GM12891 (cell line): ENCODE results near the gene NOTCH4.

Experiments used
- POLR2AphosphoS5 ChIP-seq: IDR thresholded peaks from 2 replicates; pipeline ENCODE4 v1.6.1; 2011; ENCODE audit warnings: low read depth, low read length, control low read depth
- POU2F2 ChIP-seq: IDR thresholded peaks from 2 replicates; pipeline ENCODE4 v1.6.1; 2011; ENCODE audit warnings: low read depth, mild to moderate bottlenecking, control low read depth, low read length, moderate library complexity

DNA sequence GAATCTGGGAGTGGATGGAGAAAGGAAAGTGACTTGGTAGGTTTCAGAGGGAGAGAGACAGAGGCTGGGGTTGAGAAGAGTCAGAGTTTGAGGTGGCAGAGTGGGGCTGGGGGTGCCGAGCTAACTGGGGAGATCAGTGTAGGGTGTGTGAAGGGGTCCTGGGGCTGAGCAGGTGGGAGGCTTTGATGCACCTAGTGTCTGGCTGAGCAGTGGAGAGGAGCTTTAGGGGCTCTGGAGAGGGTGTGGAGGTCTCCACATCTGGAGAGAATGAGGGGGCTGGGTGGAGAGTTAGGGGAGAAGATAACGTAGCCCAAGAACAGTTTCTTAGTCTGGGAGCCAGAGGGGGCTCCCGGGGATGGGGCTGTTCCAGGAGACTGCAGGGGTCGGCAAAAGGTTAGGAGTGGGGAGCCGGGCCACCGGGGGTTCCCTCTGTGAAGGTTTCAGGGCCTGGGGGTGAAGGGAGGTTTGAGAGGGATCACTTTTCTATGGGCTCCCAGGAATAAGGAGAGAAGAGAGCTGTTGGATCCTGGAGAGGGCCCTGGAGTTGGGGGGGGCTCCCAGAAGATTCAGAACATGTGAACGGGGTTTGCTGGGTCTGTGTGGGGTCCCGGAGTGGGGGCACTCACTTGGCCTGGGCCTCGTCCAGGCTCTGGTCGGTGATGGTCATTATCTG is 34.7 kb downstream of the NOTCH4 start:
- TF ChIP-seq POLR2AphosphoS5, result no peak
- TF ChIP-seq POU2F2, result no peak
